ENCODE data around the gene ITPR2. TPM values are rescaled to one million over a fixed set of nuclear protein-coding genes. Genes with fewer than 3 reads are reported as not detected.

Gene ITPR2
- total and polyA plus RNA-seq, 2 of the 13 experiments (the other 11 are each of a cell fraction or from before 2014, with no cell fraction given), result 31.9 to 81.9 TPM

GRCh38 chr12:26832822-26833742 is at the start of gene ITPR2 (continued):
- TF ChIP-seq MEIS1 (CRISPR knock-in tag; IDR thresholded peaks at IDR 0.05; ENCODE audit: borderline replicate concordance), result no peak
- TF ChIP-seq MIXL1 (CRISPR knock-in tag; IDR thresholded peaks at IDR 0.05), result peak; percentile 22; the same call in 1 of the 2 replicates
- TF ChIP-seq ZNF766 (CRISPR knock-in tag; IDR thresholded peaks at IDR 0.05; ENCODE audit: borderline replicate concordance), result no peak
- no peak for TF ChIP-seq TEF (CRISPR knock-in tag; IDR thresholded peaks at IDR 0.05)
- TF ChIP-seq ZNF280D (CRISPR knock-in tag; IDR thresholded peaks at IDR 0.05), result no peak
- no peak for TF ChIP-seq ZNF879 (CRISPR knock-in tag; IDR thresholded peaks at IDR 0.05)
- no peak for TF ChIP-seq SMARCE1 (IDR thresholded peaks at IDR 0.05; ENCODE audit: borderline replicate concordance)
- TF ChIP-seq SIN3A (IDR thresholded peaks at IDR 0.05; ENCODE audit: borderline replicate concordance, low read depth, low read length), result peak; percentile 39; the same call in 1 of the 2 replicates
- TF ChIP-seq ATF7-NPFF (CRISPR knock-in tag; IDR thresholded peaks at IDR 0.05; ENCODE audit: low read depth), result peak; percentile 86; the same call in 1 of the 2 replicates
- no peak for TF ChIP-seq ZNF891 (CRISPR knock-in tag; IDR thresholded peaks at IDR 0.05)
- TF ChIP-seq LRRFIP1 (CRISPR knock-in tag; conservative IDR thresholded peaks at IDR 0.05), result no peak
- TF ChIP-seq ZBTB25 (CRISPR knock-in tag; IDR thresholded peaks at IDR 0.05), result no peak; the same call in 1 of the 2 replicates
- TF ChIP-seq MED8 (CRISPR knock-in tag; IDR thresholded peaks at IDR 0.05; ENCODE audit: insufficient replicate concordance), result no peak
- no peak for TF ChIP-seq HHEX (CRISPR knock-in tag; IDR thresholded peaks at IDR 0.05)
- TF ChIP-seq MED1 (CRISPR knock-in tag; IDR thresholded peaks at IDR 0.05), result peak; percentile 36; the same call in 1 of the 2 replicates
- no peak for TF ChIP-seq ZNF382 (CRISPR knock-in tag; IDR thresholded peaks at IDR 0.05; ENCODE audit: borderline replicate concordance)
- TF ChIP-seq ZNF770 (CRISPR knock-in tag; IDR thresholded peaks at IDR 0.05), result no peak
- TF ChIP-seq ZBTB7B (CRISPR knock-in tag; IDR thresholded peaks at IDR 0.05), result 0 out of 2 replicates have a peak, but pooled peaks have one; percentile 36
- peak; percentile 18 for TF ChIP-seq ZBTB38 (CRISPR knock-in tag; IDR thresholded peaks at IDR 0.05)
